ENCODE results near the gene LTA4H.

GRCh38 chr12:96068636-96069035, 33.2 kb upstream of the LTA4H start:
- no peak for TF ChIP-seq EZH2 (IDR thresholded peaks at IDR 0.05; ENCODE audit: insufficient read depth, poor library complexity, severe bottlenecking)
- no peak for TF ChIP-seq EZH2phosphoT487 (IDR thresholded peaks at IDR 0.05; ENCODE audit: insufficient read depth, low read depth)
